Activated CD4-positive, alpha-beta memory T cell treated with anti-CD3 and anti-CD28 coated beads, Interleukin-2, amount 10 ng/mL, durations not matched to agents 7 days and 5 days (primary cell): Measurements from ENCODE around the gene ATP13A2. TPM values are rescaled to one million over a fixed set of nuclear protein-coding genes. Genes with fewer than 3 reads are reported as not detected.
A peak's percentile ranks its signal among the peaks of the same experiment; 100 is the strongest.

ENCODE experiments used
- CTCF ChIA-PET: fragments of 350-600 bp; sonication (Branson Sonifier 250); formaldehyde crosslinking; loops from one replicate; lab custom pipeline; 2021; ENCODE audit warnings: antibody characterized with exemption, inconsistent platforms; lab: Charles Lee
- POLR2A ChIA-PET: fragments of 350-600 bp; sonication (Branson Sonifier 250); formaldehyde crosslinking; loops from one replicate; lab custom pipeline; 2021; ENCODE audit warnings: antibody characterized with exemption; lab: Charles Lee
- DNase-seq: peaks from one replicate; pipeline ENCODE4 v3.0.0-alpha.2; 2020
- H3K27ac Mint-ChIP-seq: one replicate; pipeline ENCODE4 v1.8.0; 2021; ENCODE audit warnings: mild to moderate bottlenecking, mixed read lengths
- H3K27me3 Mint-ChIP-seq: one replicate; pipeline ENCODE4 v1.8.0; 2021; ENCODE audit warnings: mixed read lengths
- H3K36me3 Mint-ChIP-seq: one replicate; pipeline ENCODE4 v1.8.0; 2021; ENCODE audit warnings: low read depth, mixed read lengths
- H3K4me1 Mint-ChIP-seq: one replicate; pipeline ENCODE4 v1.8.0; 2021; ENCODE audit warnings: mixed read lengths
- H3K4me3 Mint-ChIP-seq: one replicate; pipeline ENCODE4 v1.8.0; 2021; ENCODE audit warnings: mild to moderate bottlenecking, mixed read lengths
- H3K9me3 Mint-ChIP-seq: one replicate; pipeline ENCODE4 v1.8.0; 2021; ENCODE audit warnings: mixed read lengths
- total RNA-seq, 2 experiments: library from RNA; stranded (reverse); gene quantifications; one replicate each; pipeline ENCODE4 v1.2.3, GENCODE V29; 2021

ATP13A2 gene
- total RNA-seq, 2 experiments from 2014 or later = 65.4 to 72.8 TPM

DNA sequence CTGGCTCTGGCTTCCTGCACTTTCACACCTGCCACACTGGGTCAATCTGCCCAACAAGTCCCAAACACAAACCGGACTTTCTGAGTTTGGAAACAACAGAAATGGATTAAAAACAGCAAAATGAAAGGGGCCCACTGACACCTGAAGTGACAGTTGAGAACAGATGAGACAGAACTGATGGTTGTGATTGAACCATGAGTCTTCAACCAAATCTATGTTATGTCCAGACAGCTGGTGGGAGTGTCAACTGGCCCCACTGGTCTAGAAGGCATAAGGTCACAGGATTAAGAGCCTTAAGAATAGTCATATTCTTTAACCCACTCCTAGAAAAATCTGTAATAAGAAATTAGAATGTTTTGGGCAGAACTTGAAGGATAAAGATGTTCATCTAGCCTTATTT is 13.0 kb upstream of the ATP13A2 start:
- peaks cover 2% of the 10 kb centered on the region for H3K4me1 Mint-ChIP-seq
- H3K4me3 Mint-ChIP-seq = no peak overlapping the region
- H3K36me3 Mint-ChIP-seq = peaks cover 51% of the 10 kb centered on the region
- H3K27me3 Mint-ChIP-seq = no peaks in the 10 kb centered on the region
- H3K9me3 Mint-ChIP-seq = no peaks in the 10 kb centered on the region
- no peak overlapping the region for H3K27ac Mint-ChIP-seq
- ChIA-PET CTCF (no interaction called here), POLR2A (no interaction called here)
- no peak for DNase-seq

DNA sequence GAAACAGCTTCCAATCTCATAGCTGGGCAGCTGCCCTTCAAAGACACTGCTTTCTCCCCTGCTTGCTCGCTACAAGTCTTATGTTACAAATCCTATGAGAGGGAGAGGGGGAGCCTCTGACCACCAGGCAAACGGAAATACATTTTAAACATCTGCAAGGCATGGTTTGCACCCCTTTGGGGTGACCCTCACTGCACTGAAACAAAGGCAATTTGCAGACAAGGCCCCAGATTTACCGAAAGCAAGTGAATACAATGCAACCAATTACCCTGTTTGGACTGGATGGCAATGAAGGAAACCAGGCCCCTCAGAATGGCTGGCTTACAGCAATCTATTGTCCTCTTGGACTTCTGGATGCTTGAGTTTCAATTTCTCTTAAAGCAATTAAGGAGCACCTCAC is 11.8 kb upstream of the ATP13A2 start:
- no peak overlapping the region for H3K27ac Mint-ChIP-seq
- no peak overlapping the region for H3K4me3 Mint-ChIP-seq
- peaks cover 57% of the 10 kb centered on the region for H3K36me3 Mint-ChIP-seq
- DNase-seq = no peak
- no peaks in the 10 kb centered on the region for H3K27me3 Mint-ChIP-seq
- H3K9me3 Mint-ChIP-seq = no peaks in the 10 kb centered on the region
- ChIA-PET CTCF (no interaction called here), POLR2A (no interaction called here)
- peaks cover 10% of the 10 kb centered on the region for H3K4me1 Mint-ChIP-seq

DNA sequence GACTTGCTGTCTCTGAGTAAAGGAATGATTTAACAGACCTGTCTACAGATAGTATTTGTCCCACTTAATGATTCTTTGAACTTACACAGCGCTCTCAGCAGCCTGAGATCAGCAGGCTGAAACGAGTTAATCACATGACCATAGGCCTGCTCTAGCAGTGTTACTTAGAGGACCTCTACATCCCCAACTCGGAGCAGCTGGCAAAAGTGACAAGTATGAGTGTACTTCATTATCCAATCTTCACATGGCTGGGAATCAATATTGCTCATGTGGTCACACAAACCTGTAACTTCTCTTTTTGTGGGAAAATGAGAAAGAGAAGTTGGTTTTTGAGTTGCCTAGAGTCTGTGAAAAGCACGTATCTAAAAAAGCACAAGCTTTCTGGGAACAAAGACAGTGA is 11.4 kb upstream of the ATP13A2 start:
- ChIA-PET CTCF (interaction anchor here (1.6 kb wide), 1 partner anchor 23 kb away, joined by 5 read pairs; no protein-coding TSS in a partner anchor), POLR2A (interaction anchor here (1.4 to 1.8 kb wide), 2 partner anchors 11 to 12 kb away, joined by 3 to 5 read pairs; partner anchors contain the start of gene ATP13A2)
- no peak overlapping the region for H3K27ac Mint-ChIP-seq
- no peaks in the 10 kb centered on the region for H3K27me3 Mint-ChIP-seq
- no peak for DNase-seq
- peaks cover 14% of the 10 kb centered on the region for H3K4me1 Mint-ChIP-seq
- no peaks in the 10 kb centered on the region for H3K9me3 Mint-ChIP-seq
- H3K36me3 Mint-ChIP-seq = peaks cover 61% of the 10 kb centered on the region
- H3K4me3 Mint-ChIP-seq = no peak overlapping the region

DNA sequence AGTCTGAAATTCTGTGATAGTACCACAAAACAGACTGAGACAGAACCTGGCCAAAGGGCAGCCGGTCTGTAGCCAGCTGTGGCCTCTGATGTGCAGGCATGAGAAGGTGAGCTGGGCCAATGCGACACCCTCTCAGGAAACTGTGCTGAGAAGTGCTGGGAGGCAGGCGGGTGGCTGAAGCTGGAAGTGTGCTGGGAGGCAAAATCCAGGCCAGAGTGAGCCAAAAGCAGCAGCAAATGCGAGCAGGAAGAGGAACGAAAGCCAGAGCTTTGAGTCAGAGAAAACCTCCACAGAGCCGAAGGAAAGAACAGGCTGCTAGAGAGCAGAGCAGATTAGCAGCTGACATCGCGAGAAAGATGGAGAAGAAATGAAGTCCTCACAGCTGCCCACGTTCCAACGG is 10.2 kb upstream of the ATP13A2 start:
- ChIA-PET POLR2A (interaction anchor here (1.4 to 1.8 kb wide), 2 partner anchors 10 to 11 kb away, joined by 3 to 5 read pairs; partner anchors contain the start of gene ATP13A2), CTCF (interaction anchor here (1.4 to 1.6 kb wide), 2 partner anchors 24 to 70 kb away, joined by 5 read pairs; no protein-coding TSS in a partner anchor)
- peaks cover 15% of the 10 kb centered on the region for H3K4me1 Mint-ChIP-seq
- no peak overlapping the region for H3K27ac Mint-ChIP-seq
- no peaks in the 10 kb centered on the region for H3K9me3 Mint-ChIP-seq
- DNase-seq = no peak
- H3K4me3 Mint-ChIP-seq = no peak overlapping the region
- H3K36me3 Mint-ChIP-seq = peaks cover 51% of the 10 kb centered on the region
- no peaks in the 10 kb centered on the region for H3K27me3 Mint-ChIP-seq

DNA sequence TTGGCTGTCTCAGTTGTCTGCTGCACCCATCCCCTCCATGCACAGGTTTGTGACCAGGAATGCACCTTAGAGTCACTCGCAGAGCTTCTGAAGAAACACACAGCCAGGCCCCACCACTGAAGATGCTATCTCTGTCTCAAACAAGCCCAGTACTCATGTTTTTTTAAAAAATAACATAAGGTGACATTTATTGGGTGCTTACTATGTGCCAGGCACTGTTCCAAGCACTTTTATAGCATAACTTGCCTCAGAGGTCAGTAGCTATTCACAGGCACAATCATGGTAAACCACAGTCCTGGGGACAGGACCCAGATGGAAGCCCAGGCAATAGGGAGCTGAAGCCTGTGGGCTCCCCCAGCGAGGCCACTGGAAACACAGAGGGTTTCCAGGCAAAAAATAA is 8.8 kb upstream of the ATP13A2 start:
- Mint-ChIP-seq H3K4me3 (no peak overlapping the region), H3K36me3 (peaks cover 51% of the 10 kb centered on the region), H3K27me3 (no peaks in the 10 kb centered on the region), H3K4me1 (peaks cover 15% of the 10 kb centered on the region), H3K9me3 (no peaks in the 10 kb centered on the region), H3K27ac (no peak overlapping the region)
- ChIA-PET POLR2A (no interaction called here), CTCF (interaction anchor here (0.5 kb wide), 1 partner anchor 105 kb away, joined by 3 read pairs; no protein-coding TSS in a partner anchor)
- DNase-seq = no peak

DNA sequence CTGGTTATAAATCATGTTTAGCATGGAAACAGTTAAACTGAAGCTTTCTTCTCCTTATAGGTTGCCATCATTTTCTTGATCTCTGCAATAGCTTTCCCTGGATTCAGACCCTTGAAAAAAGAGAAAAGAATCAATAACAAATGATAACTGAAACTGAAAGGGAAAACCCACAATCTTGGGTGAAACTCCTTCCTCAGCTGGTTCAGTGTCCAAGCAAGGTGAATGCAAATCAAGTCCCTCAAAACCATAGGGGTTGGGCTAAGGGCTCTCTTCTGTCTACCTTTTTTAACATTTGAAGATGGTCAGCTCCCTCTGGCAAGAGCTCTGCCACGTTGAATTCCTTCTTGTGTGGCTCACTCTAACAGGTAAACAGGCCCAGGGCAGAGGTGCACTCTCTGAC is 7.1 kb upstream of the ATP13A2 start:
- no peak overlapping the region for H3K4me3 Mint-ChIP-seq
- ChIA-PET POLR2A (no interaction called here), CTCF (interaction anchor here (0.8 to 1.0 kb wide), 2 partner anchors 27 to 58 kb away, joined by 3 read pairs; no protein-coding TSS in a partner anchor)
- peak overlapping the region; percentile 66 for H3K27ac Mint-ChIP-seq
- peaks cover 44% of the 10 kb centered on the region for H3K36me3 Mint-ChIP-seq
- no peak for DNase-seq
- H3K27me3 Mint-ChIP-seq = no peaks in the 10 kb centered on the region
- peaks cover 19% of the 10 kb centered on the region for H3K4me1 Mint-ChIP-seq
- H3K9me3 Mint-ChIP-seq = no peaks in the 10 kb centered on the region

DNA sequence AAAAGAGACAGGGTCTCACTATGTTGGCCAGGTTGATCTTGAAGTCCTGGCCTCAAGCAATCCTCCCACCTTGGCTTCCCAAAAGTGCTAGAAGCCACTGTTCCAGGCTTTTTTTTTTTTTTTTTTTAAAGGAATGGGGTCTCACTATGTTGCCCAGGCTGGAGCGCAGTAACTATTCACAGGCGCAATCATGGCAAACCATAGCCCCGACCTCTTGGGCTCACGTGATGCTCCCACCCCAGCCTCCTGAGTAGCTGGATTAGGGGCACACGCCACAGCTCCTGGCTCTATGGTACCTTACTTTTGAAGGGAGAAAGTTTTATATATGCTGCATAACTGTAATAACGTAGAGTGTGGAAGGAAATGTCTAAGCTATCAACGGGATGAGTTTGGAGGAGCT is 5.7 kb upstream of the ATP13A2 start:
- no peaks in the 10 kb centered on the region for H3K9me3 Mint-ChIP-seq
- peaks cover 26% of the 10 kb centered on the region for H3K4me1 Mint-ChIP-seq
- H3K27me3 Mint-ChIP-seq = peaks cover 5% of the 10 kb centered on the region
- no peak overlapping the region for H3K4me3 Mint-ChIP-seq
- CTCF ChIA-PET = interaction anchor here (0.6 to 0.7 kb wide), 2 partner anchors 32 to 99 kb away, joined by 3 to 4 read pairs; no protein-coding TSS in a partner anchor
- no peak overlapping the region for H3K27ac Mint-ChIP-seq
- no peak for DNase-seq
- POLR2A ChIA-PET = no interaction called here
- peaks cover 36% of the 10 kb centered on the region for H3K36me3 Mint-ChIP-seq

DNA sequence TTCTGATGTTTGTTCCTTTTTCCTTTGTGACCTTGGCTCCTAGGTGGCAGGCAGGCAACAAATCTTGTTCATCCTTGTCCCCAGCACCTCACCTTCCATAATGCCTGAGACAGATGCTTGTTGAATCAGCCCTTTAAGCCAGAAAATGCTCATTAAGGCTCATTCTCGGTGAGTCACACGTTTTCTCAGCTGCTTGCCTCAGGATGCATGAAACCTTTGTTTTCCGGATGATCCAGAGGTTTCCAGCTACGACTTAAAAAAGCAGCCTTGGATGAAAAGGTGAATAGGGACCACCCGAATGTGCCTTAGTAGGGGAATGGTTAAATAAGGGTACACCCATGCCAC is 4.6 kb upstream of the ATP13A2 start:
- Mint-ChIP-seq H3K9me3 (no peaks in the 10 kb centered on the region), H3K27me3 (peaks cover 9% of the 10 kb centered on the region), H3K4me3 (no peak overlapping the region), H3K36me3 (peaks cover 31% of the 10 kb centered on the region), H3K27ac (no peak overlapping the region), H3K4me1 (peaks cover 32% of the 10 kb centered on the region)
- ChIA-PET POLR2A (no interaction called here), CTCF (no interaction called here)
- DNase-seq = no peak

DNA sequence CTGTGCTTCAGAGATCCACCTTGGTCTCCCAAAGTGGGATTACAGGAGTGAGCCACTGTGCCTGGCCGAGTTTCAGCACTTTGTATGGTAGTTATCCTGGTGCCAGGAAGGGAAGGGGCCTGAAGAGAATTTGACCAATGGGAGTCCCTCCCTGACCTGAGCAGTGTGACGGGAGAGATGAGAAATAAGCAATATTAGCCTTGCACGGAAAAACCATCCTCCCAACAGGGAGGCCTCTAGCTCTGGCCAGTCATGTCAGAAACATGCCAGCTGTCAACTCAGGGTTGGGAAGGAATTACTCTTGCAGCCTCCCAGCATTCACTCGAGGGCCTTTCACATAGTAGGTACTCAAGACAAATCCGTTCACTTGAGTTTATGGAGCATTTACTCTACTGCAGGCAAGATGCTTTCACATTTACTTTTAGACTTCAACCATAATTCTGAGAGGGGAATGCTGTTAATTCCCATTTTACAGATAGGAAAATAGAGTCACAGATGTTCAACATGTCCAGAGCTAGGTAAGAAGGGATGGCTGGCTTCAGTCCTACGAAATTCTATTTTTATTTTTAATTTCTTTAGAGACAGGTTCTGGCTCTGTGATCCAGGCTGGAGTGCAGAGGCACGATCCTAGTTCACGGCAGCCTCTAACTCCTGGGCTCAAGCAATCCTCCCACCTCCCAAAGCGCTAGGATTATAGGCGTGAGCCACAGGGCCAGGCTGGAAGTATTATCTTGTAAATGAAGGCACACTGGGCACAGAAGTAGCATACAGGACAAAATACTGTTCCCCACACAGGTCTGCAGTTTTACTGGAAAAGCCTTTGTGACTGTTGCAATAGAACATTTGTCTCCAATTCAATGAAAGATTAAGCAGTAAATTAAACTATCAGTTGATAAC is 3.2 kb upstream of the ATP13A2 start:
- CTCF ChIA-PET = no interaction called here
- H3K4me1 Mint-ChIP-seq = peaks cover 42% of the 10 kb centered on the region

DNA sequence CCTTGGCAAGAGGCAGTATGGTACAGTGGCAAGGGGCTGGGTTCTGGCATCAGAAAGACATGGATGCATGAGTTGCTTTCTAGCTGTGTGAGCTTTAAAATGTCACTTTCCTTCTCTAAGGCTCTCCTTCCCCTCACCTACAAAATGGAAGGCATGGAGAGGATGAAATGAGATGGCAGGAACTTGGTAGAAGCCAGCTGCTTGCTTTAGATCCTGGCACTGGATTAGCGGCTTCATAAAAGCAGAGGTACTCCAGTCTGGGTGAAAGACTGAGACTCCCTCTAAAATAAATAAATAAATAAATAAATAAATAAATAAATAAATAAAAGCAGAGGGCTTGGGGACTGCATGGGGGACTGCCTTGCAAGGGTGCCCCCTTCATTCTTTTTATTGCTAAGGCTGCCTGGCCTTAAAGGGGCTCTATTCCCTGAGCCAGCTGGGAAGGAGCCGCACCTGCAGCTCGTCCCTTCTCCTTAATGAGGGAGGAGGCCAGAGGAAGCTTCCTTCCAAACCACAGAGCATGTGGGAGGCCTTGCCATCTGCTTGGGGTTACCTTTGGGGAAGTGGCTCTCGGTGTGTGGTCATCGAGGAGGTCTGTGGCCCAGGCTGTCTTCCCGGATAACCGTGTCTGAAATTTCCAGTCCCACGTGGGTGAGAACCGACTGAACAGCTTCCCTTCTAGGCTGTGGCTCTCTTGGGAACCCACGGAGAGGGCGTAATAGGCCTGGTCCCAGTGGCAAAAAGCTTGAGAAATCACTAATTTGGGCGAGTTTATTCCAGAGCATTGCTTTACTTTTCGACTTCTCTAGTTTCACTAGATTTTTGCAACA is 2.0 kb upstream of the ATP13A2 start:
- Mint-ChIP-seq H3K27ac (no peak overlapping the region), H3K4me3 (no peak overlapping the region), H3K36me3 (peaks cover 10% of the 10 kb centered on the region), H3K27me3 (peaks cover 9% of the 10 kb centered on the region), H3K9me3 (no peaks in the 10 kb centered on the region), H3K4me1 (peaks cover 39% of the 10 kb centered on the region)
- no peak for DNase-seq
- CTCF ChIA-PET = interaction anchor here (0.7 to 1.9 kb wide), 2 partner anchors 32 to 53 kb away, joined by 3 to 5 read pairs; no protein-coding TSS in a partner anchor
- POLR2A ChIA-PET = interaction anchor here (1.0 kb wide), 1 partner anchor 109 kb away, joined by 4 read pairs; no protein-coding TSS in a partner anchor

More for the DNA sequence above, 3.2 kb upstream of the ATP13A2 start:
- H3K9me3 Mint-ChIP-seq = no peaks in the 10 kb centered on the region
- POLR2A ChIA-PET = no interaction called here
- H3K36me3 Mint-ChIP-seq = peaks cover 22% of the 10 kb centered on the region
- no peak overlapping the region for H3K4me3 Mint-ChIP-seq
- no peak overlapping the region for H3K27ac Mint-ChIP-seq
- DNase-seq = no peak
- H3K27me3 Mint-ChIP-seq = peaks cover 9% of the 10 kb centered on the region

DNA sequence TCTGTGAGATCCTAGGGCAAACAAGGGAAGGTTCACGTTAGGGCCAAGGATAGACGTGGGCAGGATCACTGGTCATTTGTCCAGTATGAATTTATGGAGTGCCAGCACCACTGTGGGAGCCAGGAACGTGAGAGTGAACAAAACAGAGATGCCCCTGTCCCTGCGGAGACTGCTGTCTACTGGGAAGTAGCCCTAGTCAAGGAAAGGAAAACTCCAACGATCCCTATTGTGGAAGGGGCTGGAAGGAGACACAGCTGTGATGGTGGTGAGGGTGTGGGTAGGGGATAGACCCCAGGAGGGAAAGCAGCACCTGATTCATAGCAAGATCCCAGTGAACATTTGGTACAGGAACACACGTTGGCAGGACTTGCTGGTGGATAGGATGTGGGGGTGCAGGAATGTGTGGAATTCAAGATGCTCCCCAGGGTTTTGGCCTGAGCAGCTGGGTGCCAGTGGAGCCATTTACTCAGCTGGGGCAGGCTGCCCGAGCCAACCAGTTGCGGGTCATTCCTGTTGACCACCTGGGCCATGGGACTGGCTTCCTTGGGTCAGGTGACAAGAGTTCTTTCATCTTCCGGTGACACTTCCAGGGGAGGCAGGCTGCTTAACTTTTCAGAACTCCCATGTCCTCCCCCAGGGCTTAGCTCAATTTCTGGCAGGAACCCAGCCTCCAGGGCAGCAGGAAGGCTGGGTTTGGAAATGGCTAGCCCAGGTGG is 1.2 kb upstream of the ATP13A2 start:
- no peak for DNase-seq
- Mint-ChIP-seq H3K4me1 (peaks cover 34% of the 10 kb centered on the region), H3K27ac (no peak overlapping the region), H3K27me3 (peaks cover 9% of the 10 kb centered on the region), H3K4me3 (peak overlapping the region; percentile 4), H3K9me3 (no peaks in the 10 kb centered on the region), H3K36me3 (peaks cover 5% of the 10 kb centered on the region)
- POLR2A ChIA-PET = interaction anchor here (1.0 kb wide), 1 partner anchor 108 kb away, joined by 4 read pairs; no protein-coding TSS in a partner anchor
- CTCF ChIA-PET = interaction anchor here (0.7 to 1.9 kb wide), 2 partner anchors 33 to 52 kb away, joined by 3 to 5 read pairs; no protein-coding TSS in a partner anchor

DNA sequence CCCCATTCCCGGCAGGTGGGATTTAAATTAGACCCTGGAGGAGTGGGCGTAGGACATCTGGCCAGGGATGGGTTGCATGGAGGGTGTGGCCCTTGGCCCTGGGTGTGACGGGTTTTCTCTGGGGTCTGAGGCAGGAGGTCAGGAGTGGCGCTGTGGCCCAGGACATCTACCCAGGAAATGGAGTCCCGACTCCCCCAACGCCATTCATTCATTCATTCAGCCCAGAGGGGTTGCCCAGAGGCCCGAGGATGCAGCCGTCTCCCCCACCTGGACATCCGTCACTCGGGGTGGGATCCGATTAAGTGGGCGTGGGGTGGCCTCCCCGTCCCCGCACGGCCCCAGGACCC is 663 bp downstream of the ATP13A2 start:
- Mint-ChIP-seq H3K9me3 (no peaks in the 10 kb centered on the region), H3K27ac (peak overlapping the region; percentile 61), H3K27me3 (peaks cover 9% of the 10 kb centered on the region), H3K4me3 (peak overlapping the region; percentile 85), H3K36me3 (peaks cover 5% of the 10 kb centered on the region), H3K4me1 (peaks cover 34% of the 10 kb centered on the region)
- no peak for DNase-seq
- ChIA-PET POLR2A (interaction anchor here (1.2 to 1.5 kb wide), 3 partner anchors 11 to 106 kb away, joined by 5 to 8 read pairs (median 7); no protein-coding TSS in a partner anchor), CTCF (interaction anchor here (1.0 kb wide), 1 partner anchor 49 kb away, joined by 3 read pairs; no protein-coding TSS in a partner anchor)
